Trophoblast cell (in vitro differentiated cells and primary cell): Measurements from ENCODE around the gene ZNF253.
"Not testable (repeated sequence)": the region's sequence is repeated elsewhere in the genome, so short reads cannot be mapped to it uniquely, and the experiment has no call there.

Experiments
- DNase-seq, 2 donors: peaks; one replicate each; pipeline ENCODE4 v3.0.0-alpha.2; 2016
- H2AFZ ChIP-seq: 2 replicates; pipeline ENCODE4 v1.6.1; 2013; ENCODE audit warnings: low read length, moderate library complexity, mild to moderate bottlenecking; ENCODE audit not compliant: insufficient read depth, poor library complexity
- H2AK5ac ChIP-seq: 2 replicates; pipeline ENCODE4 v1.6.1; 2013; ENCODE audit warnings: mild to moderate bottlenecking, low read length
- H2BK120ac ChIP-seq: 2 replicates; pipeline ENCODE4 v1.6.1; 2013; ENCODE audit warnings: low read length, mild to moderate bottlenecking, moderate library complexity; ENCODE audit not compliant: insufficient read depth, poor library complexity
- H2BK12ac ChIP-seq: 2 replicates; pipeline ENCODE4 v1.6.1; 2013; ENCODE audit warnings: mild to moderate bottlenecking, low read length, moderate library complexity
- H2BK5ac ChIP-seq: 2 replicates; pipeline ENCODE4 v1.6.1; 2013; ENCODE audit warnings: low read length, low read depth, moderate library complexity, mild to moderate bottlenecking; ENCODE audit not compliant: poor library complexity
- H3K14ac ChIP-seq: 2 replicates; pipeline ENCODE4 v1.6.1; 2013; ENCODE audit warnings: mild to moderate bottlenecking, low read length
- H3K18ac ChIP-seq: 2 replicates; pipeline ENCODE4 v1.6.1; 2013; ENCODE audit warnings: mild to moderate bottlenecking, low read length
- H3K23ac ChIP-seq: 2 replicates; pipeline ENCODE4 v1.6.1; 2013; ENCODE audit warnings: low read length
- H3K27ac ChIP-seq: 2 replicates; pipeline ENCODE4 v1.5.1; 2013; ENCODE audit warnings: low read depth, mild to moderate bottlenecking, inconsistent platforms, low read length, moderate library complexity
- H3K27me3 ChIP-seq: 2 replicates; pipeline ENCODE4 v1.6.1; 2013; ENCODE audit warnings: inconsistent platforms, mild to moderate bottlenecking, low read length, moderate library complexity; ENCODE audit not compliant: insufficient read depth
- H3K36me3 ChIP-seq, 2 experiments: 1 replicate in 1 of 2; 2 replicates in 1 of 2; pipeline ENCODE4 v1.6.1; 2013; ENCODE audit warnings: low read length in 2 of 2, mild to moderate bottlenecking in 2 of 2, moderate library complexity in 1 of 2; ENCODE audit not compliant: insufficient read depth in 2 of 2, control insufficient read depth in 1 of 2
- H3K4ac ChIP-seq: 2 replicates; pipeline ENCODE4 v1.6.1; 2013; ENCODE audit warnings: low read depth, mild to moderate bottlenecking, low read length, moderate library complexity
- H3K4me1 ChIP-seq, 2 experiments: 1 replicate in 1 of 2; 2 replicates in 1 of 2; pipeline ENCODE4 v1.6.1; 2013; ENCODE audit warnings: low read length in 2 of 2, mild to moderate bottlenecking in 2 of 2, moderate library complexity in 1 of 2; ENCODE audit not compliant: insufficient read depth in 2 of 2, control insufficient read depth in 1 of 2
- H3K4me2 ChIP-seq: 2 replicates; pipeline ENCODE4 v1.6.1; 2013; ENCODE audit warnings: inconsistent platforms, mild to moderate bottlenecking, low read length, moderate library complexity
- H3K4me3 ChIP-seq: 2 replicates; pipeline ENCODE4 v1.5.1; 2013; ENCODE audit warnings: mild to moderate bottlenecking, low read depth, low read length, inconsistent platforms
- H3K79me1 ChIP-seq: one replicate; pipeline ENCODE4 v1.6.1; 2013; ENCODE audit warnings: low read length
- H3K79me2 ChIP-seq: 2 replicates; pipeline ENCODE4 v1.6.1; 2013; ENCODE audit warnings: low read length, mild to moderate bottlenecking; ENCODE audit not compliant: control insufficient read depth, insufficient read depth, poor library complexity
- H3K9ac ChIP-seq: 2 replicates; pipeline ENCODE4 v1.6.1; 2013; ENCODE audit warnings: mild to moderate bottlenecking, low read length
- H3K9me3 ChIP-seq: 2 replicates; pipeline ENCODE4 v1.6.1; 2013; ENCODE audit warnings: low read depth, mild to moderate bottlenecking, control low read depth, inconsistent platforms, low read length; ENCODE audit not compliant: insufficient read depth
- H4K12ac ChIP-seq: 2 replicates; pipeline ENCODE4 v1.6.1; 2013; ENCODE audit warnings: low read depth, mild to moderate bottlenecking, low read length, moderate library complexity
- H4K8ac ChIP-seq: 2 replicates; pipeline ENCODE4 v1.6.1; 2013; ENCODE audit warnings: low read depth, mild to moderate bottlenecking, low read length, moderate library complexity
- H4K91ac ChIP-seq: one replicate; pipeline ENCODE4 v1.6.1; 2013; ENCODE audit warnings: low read depth, mild to moderate bottlenecking, low read length, moderate library complexity
- WGBS: extraction: QIAGEN DNeasy Blood & Tissue Kit; methylation state at CpG from one replicate; pipeline ENCODE4 v1.1.7; 2013; ENCODE audit warnings: missing lambda C conversion rate; ENCODE audit not compliant: insufficient read length, insufficient coverage; ENCODE audit errors: extremely low coverage; 5-methylcytosine and 5-hydroxymethylcytosine counted together

Gene ZNF253

GRCh38 chr19:19821366-19821951 is 44.2 kb upstream of the ZNF253 start, which contains the start of gene ZNF506:
Gene ZNF506, minus strand, starts transcription at chr19:19821750. Its CDS starts 147 bp downstream, at chr19:19821603.
- Histone ChIP-seq H4K12ac (peak within 1 kb of the TSS; percentile 96), H3K23ac (no peak within 1 kb of the TSS)
- DNase-seq = peak; percentile 99

GRCh38 chr19:19821976-19822375 is 43.7 kb upstream of the ZNF253 start:
- H3K79me1 ChIP-seq, H2BK5ac ChIP-seq, H3K9me3 ChIP-seq, H3K4me1 ChIP-seq, H3K9ac ChIP-seq, H3K27ac ChIP-seq, H2AFZ ChIP-seq, H2BK120ac ChIP-seq, H3K79me2 ChIP-seq, H3K18ac ChIP-seq, H3K14ac ChIP-seq, H2BK12ac ChIP-seq, H3K27me3 ChIP-seq, DNase-seq, H2AK5ac ChIP-seq, H3K36me3 ChIP-seq, H4K91ac ChIP-seq, H3K23ac ChIP-seq, H3K4me3 ChIP-seq, H3K4ac ChIP-seq: not testable (repeated sequence)
- WGBS = no CpG with 5 or more reads among the region's 11 CpGs
- Histone ChIP-seq H3K4me2 (peak overlapping the region; percentile 42), H4K8ac (peak overlapping the region; percentile 76), H4K12ac (peak overlapping the region; percentile 77)

More at GRCh38 chr19:19821366-19821951, 44.2 kb upstream of the ZNF253 start, which contains the start of gene ZNF506:
- Histone ChIP-seq H3K36me3 (peaks cover 2 to 3% of the 10 kb centered on the region in 2 experiments), H2BK5ac (peak within 1 kb of the TSS; percentile 85), H2AK5ac (peak within 1 kb of the TSS; percentile 96), H3K4me3 (peak within 1 kb of the TSS; percentile 82), H2BK12ac (no peak within 1 kb of the TSS), H3K9ac (peak within 1 kb of the TSS; percentile 84), H3K4ac (peak within 1 kb of the TSS; percentile 98), H3K27me3 (no peaks in the 10 kb centered on the region), H3K79me1 (peaks cover 7% of the 10 kb centered on the region), H3K4me2 (peak within 1 kb of the TSS; percentile 83), H2AFZ (peak within 1 kb of the TSS; percentile 85), H2BK120ac (peak within 1 kb of the TSS; percentile 65), H3K4me1 (no peaks in the 10 kb centered on the region), H3K27ac (peak within 1 kb of the TSS; percentile 85), H4K91ac (peak within 1 kb of the TSS; percentile 87), H3K18ac (peak within 1 kb of the TSS; percentile 94), H3K79me2 (peaks cover 11% of the 10 kb centered on the region), H3K9me3 (no peaks in the 10 kb centered on the region), H3K14ac (peak within 1 kb of the TSS; percentile 99), H4K8ac (peak within 1 kb of the TSS; percentile 99)
- WGBS = no CpG with 5 or more reads among the region's 28 CpGs

GRCh38 chr19:19823916-19824315 is 41.8 kb upstream of the ZNF253 start:
- H4K12ac ChIP-seq = no peak overlapping the region
- WGBS = no CpG with 5 or more reads among the region's 2 CpGs

GRCh38 chr19:19826875-19827274 is 38.8 kb upstream of the ZNF253 start:
- Histone ChIP-seq H2BK120ac (no peak overlapping the region), H3K23ac (no peak overlapping the region), H3K4ac (no peak overlapping the region), H3K79me2 (no peaks in the 10 kb centered on the region), H2AK5ac (no peak overlapping the region), H3K18ac (no peak overlapping the region), H3K79me1 (peaks cover under 1% of the 10 kb centered on the region), H4K91ac (no peak overlapping the region), H4K8ac (no peak overlapping the region), H3K36me3 (peaks cover 0 to 2% of the 10 kb centered on the region in 2 experiments), H3K9ac (no peak overlapping the region), H3K27ac (no peak overlapping the region), H3K27me3 (peaks cover 4% of the 10 kb centered on the region), H3K4me3 (no peak overlapping the region), H3K14ac (no peak overlapping the region), H3K4me1 (no peaks in the 10 kb centered on the region), H2BK12ac (no peak overlapping the region), H3K9me3 (peaks cover 18% of the 10 kb centered on the region), H4K12ac (no peak overlapping the region), H2AFZ (no peak overlapping the region), H3K4me2 (no peak overlapping the region), H2BK5ac (no peak overlapping the region)
- no peak for DNase-seq
- no CpG with 5 or more reads among the region's 11 CpGs for WGBS

More at GRCh38 chr19:19823916-19824315, 41.8 kb upstream of the ZNF253 start:
- no peak overlapping the region for H3K23ac ChIP-seq
- DNase-seq = no peak
- H3K18ac ChIP-seq = no peak overlapping the region
- no peak overlapping the region for H3K4me2 ChIP-seq
- no peak overlapping the region for H2BK5ac ChIP-seq
- H3K27ac ChIP-seq = no peak overlapping the region
- no peak overlapping the region for H3K9ac ChIP-seq
- no peaks in the 10 kb centered on the region for H3K36me3 ChIP-seq
- H3K9me3 ChIP-seq = peaks cover 2% of the 10 kb centered on the region
- no peak overlapping the region for H4K91ac ChIP-seq
- H2AK5ac ChIP-seq = no peak overlapping the region
- H3K4me1 ChIP-seq = no peaks in the 10 kb centered on the region
- no peak overlapping the region for H3K4me3 ChIP-seq
- H4K8ac ChIP-seq = no peak overlapping the region
- no peak overlapping the region for H3K14ac ChIP-seq
- no peak overlapping the region for H2AFZ ChIP-seq
- H3K4ac ChIP-seq = no peak overlapping the region
- H2BK12ac ChIP-seq = no peak overlapping the region
- peaks cover 8% of the 10 kb centered on the region for H3K79me2 ChIP-seq
- H2BK120ac ChIP-seq = no peak overlapping the region
- peaks cover 7% of the 10 kb centered on the region for H3K79me1 ChIP-seq
- no peaks in the 10 kb centered on the region for H3K27me3 ChIP-seq
